ENCODE data around the gene KBTBD7. TPM values are rescaled to one million over a fixed set of nuclear protein-coding genes. Genes with fewer than 3 reads are reported as not detected.

Gene KBTBD7
- total and polyA plus RNA-seq, 2 of the 8 experiments (the other 6 are each of a cell fraction or from before 2014, with no cell fraction given), result 10.2 to 17.4 TPM

DNA sequence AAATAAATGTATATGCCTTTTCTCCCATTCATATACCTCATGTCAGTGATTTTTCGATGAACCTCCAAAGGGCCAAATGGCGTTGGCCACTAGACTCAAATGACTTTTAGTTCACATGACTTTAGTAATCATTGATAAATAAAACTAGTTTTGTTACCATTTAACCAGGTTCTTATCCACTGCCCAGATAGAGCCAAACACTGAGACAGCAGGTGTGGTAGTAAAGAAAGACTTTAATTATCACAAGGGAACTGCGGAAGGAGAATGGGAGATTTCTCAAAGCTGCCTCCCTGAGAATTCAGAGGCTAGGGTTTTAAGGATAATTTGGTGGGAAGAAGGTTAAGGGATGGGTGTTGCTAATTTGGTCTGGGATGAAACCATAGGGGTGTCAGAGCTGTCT lies 42.4 kb downstream of the KBTBD7 start:
- H3K4me1 ChIP-seq (replicated peaks in 1 of 4; ENCODE audit: control insufficient read depth in 3 of 4, insufficient read depth in 4 of 4, low read length in 3 of 4), result peaks cover 0 to 7% (median 0%) of the 10 kb centered on the region in 4 experiments; a peak in 2 of 7 replicates
- POLR2A ChIA-PET (ENCODE audit: partially characterized antibody), result no interaction called here
- CTCF ChIA-PET (ENCODE audit: partially characterized antibody), result interaction anchor here (1.6 kb wide), 2 partner anchors 9 to 70 kb away, joined by 3 to 6 read pairs; no protein-coding TSS in a partner anchor

More for the DNA sequence above, 42.4 kb downstream of the KBTBD7 start:
- H4K91ac ChIP-seq (replicated peaks; ENCODE audit: insufficient read length, low read length), result no peak overlapping the region
- no peak overlapping the region for H2BK15ac ChIP-seq (ENCODE audit: low read length)
- no peak overlapping the region for H3K27ac ChIP-seq (ENCODE audit: low read depth, low read length)
- peaks cover 27 to 30% of the 10 kb centered on the region in 2 experiments for H3K9me3 ChIP-seq (ENCODE audit: insufficient read depth in 2 of 2, low read depth in 1 of 2, low read length in 1 of 2)
- no peak overlapping the region for H3K18ac ChIP-seq (ENCODE audit: extremely low read depth, low read length)
- no peak overlapping the region for H3K4me3 ChIP-seq (ENCODE audit: extremely low read depth in 1 of 4, insufficient read depth in 2 of 4, low read depth in 3 of 4, low read length in 4 of 4)
- no peak overlapping the region for H3K56ac ChIP-seq (replicated peaks; ENCODE audit: insufficient read length, low read depth, low read length)
- TF ChIP-seq ASH2L (IDR thresholded peaks at IDR 0.05; ENCODE audit: low read length) (no peak), EGR1 (IDR thresholded peaks at IDR 0.05; ENCODE audit: borderline replicate concordance, low read depth, low read length) (no peak), CHD1 (IDR thresholded peaks at IDR 0.05; ENCODE audit: low read depth, low read length) (no peak), TAF7 (optimal IDR thresholded peaks at IDR 0.05; ENCODE audit: borderline replicate concordance, low read depth, low read length) (no peak), SRF (IDR thresholded peaks at IDR 0.05; ENCODE audit: low read depth, low read length) (no peak), CBX8 (IDR thresholded peaks at IDR 0.05; ENCODE audit: borderline replicate concordance, low read depth, low read length) (no peak), SAP30 (IDR thresholded peaks at IDR 0.05; ENCODE audit: insufficient read depth, insufficient replicate concordance, low read length) (no peak), JUN (IDR thresholded peaks at IDR 0.05; ENCODE audit: low read depth, low read length) (no peak), CBX5 (IDR thresholded peaks at IDR 0.05; ENCODE audit: low read depth, low read length) (no peak), RNF2 (IDR thresholded peaks at IDR 0.05; ENCODE audit: borderline replicate concordance, low read depth, low read length, missing control alignments, poor library complexity, severe bottlenecking) (no peak), FOSL1 (IDR thresholded peaks at IDR 0.05; ENCODE audit: insufficient read depth, low read depth, low read length) (no peak), BACH1 (IDR thresholded peaks at IDR 0.05; ENCODE audit: low read length) (no peak), EP300 (IDR thresholded peaks at IDR 0.05; ENCODE audit: borderline replicate concordance in 1 of 2, low read depth in 2 of 2, low read length in 2 of 2) (no peak)
- H3K79me1 ChIP-seq (ENCODE audit: low read depth, low read length), result no peaks in the 10 kb centered on the region
- H3K23ac ChIP-seq (ENCODE audit: insufficient read length), result no peak overlapping the region
- no peak overlapping the region for H2AFZ ChIP-seq (ENCODE audit: low read length)
- no peak for DNase-seq (ENCODE audit: low read depth in 1 of 2, low spot score in 2 of 2)
- no peaks in the 10 kb centered on the region for H3K27me3 ChIP-seq (replicated peaks in 1 of 4; ENCODE audit: control insufficient read depth in 3 of 4, extremely low read depth in 1 of 4, insufficient read depth in 3 of 4, low read length in 3 of 4)
- H2AK5ac ChIP-seq (ENCODE audit: low read depth, low read length), result no peak overlapping the region
- no peak overlapping the region for H3K14ac ChIP-seq (ENCODE audit: insufficient read length)
- H4K20me1 ChIP-seq (replicated peaks in 1 of 2; ENCODE audit: control insufficient read depth in 1 of 2, insufficient read depth in 2 of 2, low read length in 2 of 2), result no peaks in the 10 kb centered on the region
- no peak overlapping the region for H2BK120ac ChIP-seq (replicated peaks; ENCODE audit: low read depth, low read length)
- no peaks in the 10 kb centered on the region for H3K79me2 ChIP-seq (ENCODE audit: control insufficient read depth in 1 of 2, insufficient read depth in 2 of 2, low read length in 2 of 2)
- no peak overlapping the region for H3K4me2 ChIP-seq (ENCODE audit: insufficient read depth in 1 of 2, low read depth in 2 of 2, low read length in 2 of 2)
- H2BK5ac ChIP-seq (ENCODE audit: low read depth, low read length), result no peak overlapping the region
- 0 out of 2 replicates have a peak overlapping the region, but pooled peaks have one; percentile 77 for H2BK20ac ChIP-seq (ENCODE audit: low read length)
- FAIRE-seq, result no peak
- H4K8ac ChIP-seq (ENCODE audit: extremely low read depth, insufficient read depth, low read length), result no peak overlapping the region
- H3K9ac ChIP-seq (replicated peaks in 1 of 4; ENCODE audit: extremely low read depth in 1 of 4, low read depth in 3 of 4, low read length in 3 of 4), result no peak overlapping the region
- H4K5ac ChIP-seq (ENCODE audit: insufficient read length, low read depth, low read length), result no peak overlapping the region
- no peaks in the 10 kb centered on the region for H3K23me2 ChIP-seq (ENCODE audit: low read depth, low read length)
- 90% methylated on average over 3 of the region's 3 CpGs; no CpG with 5 or more reads in 1 of the 2 experiments for WGBS, 2 experiments (ENCODE audit: extremely low coverage in 1 of 2, insufficient coverage in 1 of 2, insufficient read length in 1 of 2, insufficient replicate concordance in 2 of 2, low coverage in 1 of 2, low lambda C conversion rate in 2 of 2, missing lambda C conversion rate in 1 of 2)
- H2BK12ac ChIP-seq (ENCODE audit: low read depth, low read length), result no peak overlapping the region
- peaks cover 0 to 18% (median 3%) of the 10 kb centered on the region in 4 experiments; a peak in 4 of 8 replicates for H3K36me3 ChIP-seq (ENCODE audit: control insufficient read depth in 2 of 4, insufficient read depth in 4 of 4, low read length in 3 of 4)
- H3K4ac ChIP-seq (replicated peaks; ENCODE audit: insufficient read length, low read depth, low read length), result no peak overlapping the region
